Stimulated activated effector memory CD8-positive, alpha-beta T cell treated with anti-CD3 and anti-CD28 coated beads, Interleukin-12 subunit alpha, Interleukin-12 subunit beta, amount 100 ng/mL, for 72 hours (primary cell): ENCODE measurements around the gene TNRC18.

Experiments
- ATAC-seq: fragments of 150-1000 bp; cut with Tn5 transposase; 2 replicates; pipeline ENCODE4 v1.10.0; 2021
- DNase-seq, 2 donors: peaks; one replicate each; pipeline ENCODE4 v3.0.0; 2021 to 2022; ENCODE audit warnings: low spot score in 2 of 2
- H3K27ac Mint-ChIP-seq: one replicate; pipeline ENCODE4 v1.8.0; 2022; ENCODE audit warnings: mild to moderate bottlenecking, mixed read lengths
- H3K36me3 Mint-ChIP-seq: one replicate; pipeline ENCODE4 v1.8.0; 2022; ENCODE audit warnings: mild to moderate bottlenecking, mixed read lengths
- H3K4me1 Mint-ChIP-seq: one replicate; pipeline ENCODE4 v1.8.0; 2022; ENCODE audit warnings: mixed read lengths
- H3K4me3 Mint-ChIP-seq: one replicate; pipeline ENCODE4 v1.8.0; 2022; ENCODE audit warnings: mild to moderate bottlenecking, mixed read lengths
- H3K9me3 Mint-ChIP-seq: one replicate; pipeline ENCODE4 v1.8.0; 2022; ENCODE audit warnings: mixed read lengths

TNRC18 gene

DNA sequence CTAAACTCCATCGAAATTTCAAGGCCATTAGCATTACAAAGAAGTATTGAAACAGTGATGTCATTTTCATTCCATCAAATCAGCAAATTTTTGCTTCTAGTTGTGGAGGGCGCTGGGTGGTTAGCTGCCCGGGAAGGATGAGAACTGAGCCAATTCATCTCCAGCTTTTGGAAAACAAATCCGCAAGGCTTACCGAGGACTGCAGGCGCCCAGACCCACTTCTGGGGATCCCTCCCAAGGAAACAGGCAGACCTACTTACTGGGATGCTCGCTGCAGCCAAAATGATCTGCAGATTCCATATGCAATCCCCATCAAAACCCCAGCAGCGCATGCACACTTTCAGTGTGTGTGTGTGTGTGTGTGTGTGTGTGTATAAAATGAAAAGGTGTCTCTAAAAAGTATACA is 19.2 kb downstream of the TNRC18 start:
- H3K36me3 Mint-ChIP-seq, result no peaks in the 10 kb centered on the region
- DNase-seq, result no peak

DNA sequence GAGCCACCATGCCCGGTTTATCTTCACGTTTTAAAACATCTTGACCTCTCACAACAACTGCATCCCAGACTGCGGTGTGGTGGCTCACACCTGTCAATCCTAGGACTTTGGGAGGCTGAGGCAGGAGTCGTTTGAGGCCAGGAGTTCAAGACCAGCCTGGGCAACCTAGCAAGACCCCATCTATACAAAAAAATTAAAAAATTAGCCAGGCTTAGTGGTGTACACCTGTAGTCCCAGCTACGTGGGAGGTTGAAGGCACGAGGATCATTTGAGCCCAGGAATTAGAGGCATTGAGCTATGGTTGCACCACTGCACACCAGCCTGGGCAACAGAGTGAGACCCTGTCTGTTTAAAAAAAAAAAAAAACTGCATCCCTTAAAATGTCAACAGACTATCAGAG is 20.2 kb downstream of the TNRC18 start:
- no peak overlapping the region for H3K4me3 Mint-ChIP-seq
- ATAC-seq (no peak), DNase-seq (no peak)
- no peak overlapping the region for H3K27ac Mint-ChIP-seq
- H3K36me3 Mint-ChIP-seq, result peaks cover 2% of the 10 kb centered on the region
- no peaks in the 10 kb centered on the region for H3K9me3 Mint-ChIP-seq
- H3K4me1 Mint-ChIP-seq, result no peaks in the 10 kb centered on the region

More for the DNA sequence above, 19.2 kb downstream of the TNRC18 start:
- H3K9me3 Mint-ChIP-seq, result no peaks in the 10 kb centered on the region
- no peak overlapping the region for H3K27ac Mint-ChIP-seq
- no peak for ATAC-seq
- no peaks in the 10 kb centered on the region for H3K4me1 Mint-ChIP-seq
- H3K4me3 Mint-ChIP-seq, result no peak overlapping the region

DNA sequence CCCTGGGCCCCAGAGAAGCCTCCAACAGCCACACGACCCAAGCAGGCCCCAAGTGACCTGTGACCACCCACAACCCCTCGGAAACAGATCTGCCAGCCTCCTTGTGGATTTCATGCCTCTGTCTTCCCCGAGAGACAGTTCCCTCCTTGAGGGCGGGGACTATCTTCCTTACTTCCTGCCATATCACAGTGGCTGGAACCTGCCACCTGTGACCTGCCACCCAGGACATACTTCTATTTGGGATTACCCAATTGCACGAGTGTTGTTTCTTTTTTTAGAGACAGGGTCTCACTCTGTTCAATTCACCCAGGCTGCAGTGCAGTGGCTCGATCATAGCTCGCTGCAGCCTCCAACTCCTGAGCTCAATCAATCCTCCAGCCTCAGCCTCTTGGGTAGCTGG is 25.9 kb downstream of the TNRC18 start:
- Mint-ChIP-seq H3K9me3 (no peaks in the 10 kb centered on the region), H3K36me3 (peaks cover 45% of the 10 kb centered on the region)
- ATAC-seq, result no peak

GRCh38 chr7:5396999-5397663 is 26.5 kb downstream of the TNRC18 start:
- peaks cover 51% of the 10 kb centered on the region for H3K36me3 Mint-ChIP-seq
- ATAC-seq (peak; percentile 98), DNase-seq (peak; percentile 73 to 94)
- H3K4me1 Mint-ChIP-seq, result peaks cover 33% of the 10 kb centered on the region
- peak overlapping the region; percentile 98 for H3K27ac Mint-ChIP-seq
- H3K9me3 Mint-ChIP-seq, result no peaks in the 10 kb centered on the region
- peak overlapping the region; percentile 77 for H3K4me3 Mint-ChIP-seq

More for the DNA sequence above, 25.9 kb downstream of the TNRC18 start:
- DNase-seq, result no peak
- H3K27ac Mint-ChIP-seq, result peak overlapping the region; percentile 98
- peaks cover 31% of the 10 kb centered on the region for H3K4me1 Mint-ChIP-seq
- H3K4me3 Mint-ChIP-seq, result peak overlapping the region; percentile 77

DNA sequence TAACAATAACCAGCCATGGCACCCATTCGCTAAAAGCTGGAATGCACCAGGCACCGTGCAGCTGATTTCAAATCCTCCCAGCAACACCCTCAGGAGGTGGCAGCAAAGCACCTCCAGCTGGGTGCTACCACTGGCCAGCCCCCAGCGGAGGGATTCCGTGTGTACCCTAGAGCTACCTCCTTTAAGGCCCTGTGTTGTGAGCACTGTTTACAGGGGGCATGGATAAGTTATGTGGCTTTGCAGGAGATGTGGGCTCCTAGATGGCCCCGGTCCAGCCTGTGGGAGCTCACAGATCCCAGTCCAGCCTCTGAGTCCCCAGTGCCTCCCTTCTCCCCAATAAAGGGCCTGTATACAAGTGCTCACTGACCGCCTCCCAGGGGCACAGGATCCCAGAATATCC is 27.1 kb downstream of the TNRC18 start:
- H3K36me3 Mint-ChIP-seq, result peaks cover 57% of the 10 kb centered on the region
- H3K9me3 Mint-ChIP-seq, result no peaks in the 10 kb centered on the region
- peak overlapping the region; percentile 77 for H3K4me3 Mint-ChIP-seq
- ATAC-seq (peak; percentile 71), DNase-seq (peak; percentile 40 to 78)
- peaks cover 33% of the 10 kb centered on the region for H3K4me1 Mint-ChIP-seq
- peak overlapping the region; percentile 98 for H3K27ac Mint-ChIP-seq

GRCh38 chr7:5395246-5395645 is 28.4 kb downstream of the TNRC18 start:
- Mint-ChIP-seq H3K4me1 (peaks cover 33% of the 10 kb centered on the region), H3K9me3 (no peaks in the 10 kb centered on the region), H3K4me3 (peak overlapping the region; percentile 77), H3K36me3 (peaks cover 70% of the 10 kb centered on the region), H3K27ac (peak overlapping the region; percentile 98)
- DNase-seq (no peak), ATAC-seq (no peak)

GRCh38 chr7:5394264-5395105 is 29.1 kb downstream of the TNRC18 start:
- ATAC-seq (no peak), DNase-seq (no peak)
- Mint-ChIP-seq H3K9me3 (no peaks in the 10 kb centered on the region), H3K27ac (peak overlapping the region; percentile 98), H3K36me3 (peaks cover 77% of the 10 kb centered on the region), H3K4me3 (peak overlapping the region; percentile 77), H3K4me1 (peaks cover 33% of the 10 kb centered on the region)

GRCh38 chr7:5393748-5394147 is 29.9 kb downstream of the TNRC18 start:
- Mint-ChIP-seq H3K36me3 (peaks cover 80% of the 10 kb centered on the region), H3K9me3 (no peaks in the 10 kb centered on the region), H3K4me1 (peaks cover 33% of the 10 kb centered on the region), H3K4me3 (peak overlapping the region; percentile 77), H3K27ac (peak overlapping the region; percentile 76)
- DNase-seq (no peak), ATAC-seq (no peak)

DNA sequence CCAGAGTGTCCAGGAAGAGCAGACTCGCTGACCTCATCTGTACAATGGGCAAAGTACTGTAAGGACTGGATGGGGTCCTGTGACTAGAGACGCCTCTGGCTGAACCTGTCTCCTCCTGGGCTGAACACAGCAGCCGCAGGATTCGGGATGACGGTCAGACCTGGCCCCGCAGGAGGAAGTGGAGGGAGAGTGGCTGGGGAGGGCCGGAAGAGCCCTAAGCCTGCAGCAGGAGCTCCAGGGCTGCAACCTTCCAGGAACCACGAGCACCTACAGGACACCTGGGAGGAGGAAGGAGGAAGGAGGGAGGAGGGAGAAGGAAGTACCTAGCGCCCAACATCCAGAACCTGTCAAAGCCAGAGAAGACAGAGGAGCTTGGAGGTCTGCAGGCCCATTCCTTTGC is 30.3 kb downstream of the TNRC18 start:
- Mint-ChIP-seq H3K4me1 (peaks cover 33% of the 10 kb centered on the region), H3K36me3 (peaks cover 77% of the 10 kb centered on the region), H3K9me3 (no peaks in the 10 kb centered on the region), H3K4me3 (no peak overlapping the region), H3K27ac (peak overlapping the region; percentile 76)
- no peak for ATAC-seq
- no peak for DNase-seq

DNA sequence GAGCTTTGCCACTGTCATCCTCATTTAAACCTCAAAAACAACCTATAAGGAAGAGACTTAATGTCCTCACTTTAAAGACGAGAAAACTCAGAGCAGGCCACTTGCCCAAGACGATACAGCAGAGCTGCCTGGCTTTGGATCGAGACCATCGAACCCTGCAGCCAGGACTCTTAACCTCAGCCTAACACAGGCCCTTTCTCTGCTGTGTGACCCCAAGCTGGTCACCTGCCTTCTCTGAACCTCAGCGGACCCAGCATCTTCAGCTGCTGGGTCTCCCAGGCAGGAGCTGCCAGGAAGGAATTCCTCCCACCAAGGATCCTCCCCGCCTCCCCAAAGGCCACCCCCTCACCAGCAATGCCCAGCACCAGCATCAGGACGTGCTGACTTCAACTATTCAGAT is 32.7 kb downstream of the TNRC18 start:
- Mint-ChIP-seq H3K36me3 (peaks cover 76% of the 10 kb centered on the region), H3K27ac (peak overlapping the region; percentile 37), H3K9me3 (no peaks in the 10 kb centered on the region), H3K4me1 (peaks cover 30% of the 10 kb centered on the region), H3K4me3 (no peak overlapping the region)
- ATAC-seq (no peak), DNase-seq (no peak)

- DNase-seq (no peak), ATAC-seq (no peak)
- Mint-ChIP-seq H3K36me3 (peaks cover 86% of the 10 kb centered on the region), H3K9me3 (no peaks in the 10 kb centered on the region), H3K4me1 (peaks cover 28% of the 10 kb centered on the region), H3K4me3 (no peak overlapping the region), H3K27ac (no peak overlapping the region)
Measured at GRCh38 chr7:5388905-5389433, 34.7 kb downstream of the TNRC18 start.

- ATAC-seq (no peak), DNase-seq (no peak)
- peaks cover 86% of the 10 kb centered on the region for H3K36me3 Mint-ChIP-seq
- peaks cover 24% of the 10 kb centered on the region for H3K4me1 Mint-ChIP-seq
- no peak overlapping the region for H3K4me3 Mint-ChIP-seq
- H3K27ac Mint-ChIP-seq, result no peak overlapping the region
- no peaks in the 10 kb centered on the region for H3K9me3 Mint-ChIP-seq
Measured at GRCh38 chr7:5388273-5388901, 35.2 kb downstream of the TNRC18 start.

DNA sequence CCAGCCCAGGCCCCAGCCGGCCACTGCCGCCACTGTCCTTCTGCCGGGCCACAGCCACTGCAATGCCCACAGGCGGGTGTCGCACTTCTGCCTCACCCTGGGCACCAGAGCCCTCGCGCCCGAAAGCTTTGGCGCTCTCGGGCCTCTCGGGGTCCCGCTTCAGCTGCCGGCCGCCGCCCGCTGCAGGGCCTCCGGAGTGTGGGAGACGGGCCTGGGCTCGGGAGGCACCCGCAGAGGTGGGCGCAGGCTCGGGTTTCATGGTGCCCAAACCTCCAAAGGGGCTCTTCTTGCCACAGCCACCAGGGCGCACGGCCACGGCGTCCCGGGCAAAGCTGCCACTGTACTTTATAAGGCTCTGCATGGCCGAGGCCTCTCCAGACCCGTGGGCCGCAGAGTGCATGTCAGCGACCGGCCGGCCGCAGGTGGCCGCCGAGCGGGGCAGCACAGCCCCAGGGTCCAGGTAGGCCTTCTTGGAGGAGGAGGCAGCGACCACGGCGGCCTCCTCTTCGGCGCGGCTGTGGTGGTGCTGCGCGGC is 35.9 kb downstream of the TNRC18 start:
- H3K9me3 Mint-ChIP-seq, result no peaks in the 10 kb centered on the region
- ATAC-seq, result no peak
- H3K36me3 Mint-ChIP-seq, result peaks cover 86% of the 10 kb centered on the region
- no peak for DNase-seq
- H3K4me1 Mint-ChIP-seq, result peaks cover 24% of the 10 kb centered on the region
- H3K27ac Mint-ChIP-seq, result no peak overlapping the region
- no peak overlapping the region for H3K4me3 Mint-ChIP-seq

GRCh38 chr7:5384618-5385017 is 39.0 kb downstream of the TNRC18 start:
- no peaks in the 10 kb centered on the region for H3K9me3 Mint-ChIP-seq
- no peak for ATAC-seq
- H3K36me3 Mint-ChIP-seq, result peaks cover 62% of the 10 kb centered on the region
- no peak for DNase-seq
- peak overlapping the region; percentile 54 for H3K27ac Mint-ChIP-seq
- no peak overlapping the region for H3K4me3 Mint-ChIP-seq
- H3K4me1 Mint-ChIP-seq, result peaks cover 34% of the 10 kb centered on the region
